C4-2B (cell line): ENCODE measurements around the gene RNPEPL1.

Source experiments
- H3K27ac ChIP-seq: fragments of 450-650 bp; 2 replicates; pipeline ENCODE4 v1.5.1; 2017
- ZFX ChIP-seq: fragments of 450-650 bp; IDR thresholded peaks from 2 replicates; pipeline ENCODE4 v1.6.1; 2017
- TF ChIP-seq, protein P1 (sequence below): fragments of 450-650 bp; conservative IDR thresholded peaks from 2 replicates; pipeline ENCODE4 v1.5.1; 2017; ENCODE audit warnings: mild to moderate bottlenecking

Gene RNPEPL1

GRCh38 chr2:240626531-240627300 is 58.4 kb downstream of the RNPEPL1 start:
- no peak overlapping the region for H3K27ac ChIP-seq

GRCh38 chr2:240627736-240628506 is 59.6 kb downstream of the RNPEPL1 start:
- TF ChIP-seq ZFX: no peak
- TF ChIP-seq, protein P1, sequence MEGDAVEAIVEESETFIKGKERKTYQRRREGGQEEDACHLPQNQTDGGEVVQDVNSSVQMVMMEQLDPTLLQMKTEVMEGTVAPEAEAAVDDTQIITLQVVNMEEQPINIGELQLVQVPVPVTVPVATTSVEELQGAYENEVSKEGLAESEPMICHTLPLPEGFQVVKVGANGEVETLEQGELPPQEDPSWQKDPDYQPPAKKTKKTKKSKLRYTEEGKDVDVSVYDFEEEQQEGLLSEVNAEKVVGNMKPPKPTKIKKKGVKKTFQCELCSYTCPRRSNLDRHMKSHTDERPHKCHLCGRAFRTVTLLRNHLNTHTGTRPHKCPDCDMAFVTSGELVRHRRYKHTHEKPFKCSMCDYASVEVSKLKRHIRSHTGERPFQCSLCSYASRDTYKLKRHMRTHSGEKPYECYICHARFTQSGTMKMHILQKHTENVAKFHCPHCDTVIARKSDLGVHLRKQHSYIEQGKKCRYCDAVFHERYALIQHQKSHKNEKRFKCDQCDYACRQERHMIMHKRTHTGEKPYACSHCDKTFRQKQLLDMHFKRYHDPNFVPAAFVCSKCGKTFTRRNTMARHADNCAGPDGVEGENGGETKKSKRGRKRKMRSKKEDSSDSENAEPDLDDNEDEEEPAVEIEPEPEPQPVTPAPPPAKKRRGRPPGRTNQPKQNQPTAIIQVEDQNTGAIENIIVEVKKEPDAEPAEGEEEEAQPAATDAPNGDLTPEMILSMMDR: no peak
- no peak overlapping the region for H3K27ac ChIP-seq

More at GRCh38 chr2:240626531-240627300, 58.4 kb downstream of the RNPEPL1 start:
- TF ChIP-seq, protein P1: no peak
- TF ChIP-seq ZFX: no peak

DNA sequence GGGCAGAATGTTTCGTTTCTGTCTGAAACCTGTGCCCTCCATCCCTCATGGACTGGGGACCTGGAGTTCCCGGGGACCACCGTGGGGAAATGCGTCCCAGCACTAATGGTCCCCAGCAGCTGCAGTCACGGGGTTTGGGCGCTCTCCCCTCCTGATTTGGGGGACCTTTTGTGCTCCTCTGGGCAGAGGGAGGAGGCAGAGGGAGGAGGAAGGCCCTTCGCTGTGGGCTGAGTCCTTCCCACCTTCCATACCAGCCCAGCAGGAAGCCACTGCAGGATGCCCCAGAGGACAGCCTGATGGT is 60.2 kb downstream of the RNPEPL1 start:
- no peak overlapping the region for H3K27ac ChIP-seq
- no peak for TF ChIP-seq ZFX
- TF ChIP-seq, protein P1: no peak

- H3K27ac ChIP-seq: no peak overlapping the region
- TF ChIP-seq, protein P1: no peak
- no peak for TF ChIP-seq ZFX
Measured at GRCh38 chr2:240628808-240629618, 60.7 kb downstream of the RNPEPL1 start.

- TF ChIP-seq ZFX: no peak
- TF ChIP-seq, protein P1: no peak
Measured at GRCh38 chr2:240629619-240629967, 61.3 kb downstream of the RNPEPL1 start.

DNA sequence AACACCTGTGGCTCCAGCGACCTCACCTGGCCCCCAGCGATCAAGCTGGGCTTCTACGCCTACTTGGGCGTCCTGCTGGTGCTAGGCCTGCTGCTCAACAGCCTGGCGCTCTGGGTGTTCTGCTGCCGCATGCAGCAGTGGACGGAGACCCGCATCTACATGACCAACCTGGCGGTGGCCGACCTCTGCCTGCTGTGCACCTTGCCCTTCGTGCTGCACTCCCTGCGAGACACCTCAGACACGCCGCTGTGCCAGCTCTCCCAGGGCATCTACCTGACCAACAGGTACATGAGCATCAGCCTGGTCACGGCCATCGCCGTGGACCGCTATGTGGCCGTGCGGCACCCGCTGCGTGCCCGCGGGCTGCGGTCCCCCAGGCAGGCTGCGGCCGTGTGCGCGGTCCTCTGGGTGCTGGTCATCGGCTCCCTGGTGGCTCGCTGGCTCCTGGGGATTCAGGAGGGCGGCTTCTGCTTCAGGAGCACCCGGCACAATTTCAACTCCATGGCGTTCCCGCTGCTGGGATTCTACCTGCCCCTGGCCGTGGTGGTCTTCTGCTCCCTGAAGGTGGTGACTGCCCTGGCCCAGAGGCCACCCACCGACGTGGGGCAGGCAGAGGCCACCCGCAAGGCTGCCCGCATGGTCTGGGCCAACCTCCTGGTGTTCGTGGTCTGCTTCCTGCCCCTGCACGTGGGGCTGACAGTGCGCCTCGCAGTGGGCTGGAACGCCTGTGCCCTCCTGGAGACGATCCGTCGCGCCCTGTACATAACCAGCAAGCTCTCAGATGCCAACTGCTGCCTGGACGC is 61.9 kb downstream of the RNPEPL1 start:
- TF ChIP-seq, protein P1: no peak
- TF ChIP-seq ZFX: no peak
- H3K27ac ChIP-seq: no peak overlapping the region

More at GRCh38 chr2:240629619-240629967, 61.3 kb downstream of the RNPEPL1 start:
- H3K27ac ChIP-seq: no peak overlapping the region
